GM10266 (cell line): Measurements from ENCODE around the gene MYO7A.

Experiments
- DNase-seq: peaks from one replicate; pipeline ENCODE4 v3.0.0; 2012; ENCODE audit errors: extremely low spot score
- TF ChIP-seq, protein P1 (sequence below): IDR thresholded peaks from 2 replicates; pipeline ENCODE4 v1.5.1; 2012; ENCODE audit warnings: mild to moderate bottlenecking, low read depth; ENCODE audit not compliant: control insufficient read depth, insufficient read depth; ENCODE audit errors: missing control alignments

The MYO7A gene

DNA sequence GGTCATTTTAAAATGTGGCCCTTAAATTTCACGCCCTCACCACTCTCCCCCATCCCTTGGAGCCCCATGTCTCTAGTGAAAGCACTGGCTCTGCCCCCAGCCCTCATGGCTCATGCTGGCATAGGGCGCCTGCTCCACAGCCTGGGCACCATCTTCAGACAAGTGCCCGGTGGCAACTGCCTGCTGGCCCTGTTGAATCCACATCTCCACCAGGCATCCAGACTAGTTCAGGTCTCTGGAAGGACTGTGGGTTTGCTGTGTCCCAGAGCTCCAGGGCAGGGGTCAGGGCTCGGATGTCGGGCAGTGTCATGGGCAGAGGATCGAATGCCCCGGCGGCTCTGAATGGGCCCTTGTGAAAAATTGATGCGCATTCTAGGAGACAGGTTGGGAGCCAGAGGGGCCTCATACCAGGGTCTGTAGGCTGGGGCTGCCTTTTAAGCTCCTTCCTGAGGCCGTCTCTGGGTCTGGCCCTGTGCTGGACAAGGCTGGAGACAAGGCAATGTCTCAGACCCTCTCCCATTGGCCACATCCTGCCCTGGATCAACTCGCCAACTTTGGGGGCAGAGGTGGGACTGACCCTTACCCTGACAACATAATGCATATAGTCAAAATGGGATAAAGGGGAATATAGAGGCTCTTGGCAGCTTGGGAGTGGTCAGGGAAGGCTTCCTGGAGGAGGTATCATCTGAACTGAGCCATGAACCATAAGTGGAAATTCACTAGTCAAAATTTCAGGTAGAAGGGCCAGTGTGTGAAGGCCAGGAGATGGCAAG, 1.2 kb downstream of the MYO7A start:
- no peak for DNase-seq
- TF ChIP-seq, protein P1, sequence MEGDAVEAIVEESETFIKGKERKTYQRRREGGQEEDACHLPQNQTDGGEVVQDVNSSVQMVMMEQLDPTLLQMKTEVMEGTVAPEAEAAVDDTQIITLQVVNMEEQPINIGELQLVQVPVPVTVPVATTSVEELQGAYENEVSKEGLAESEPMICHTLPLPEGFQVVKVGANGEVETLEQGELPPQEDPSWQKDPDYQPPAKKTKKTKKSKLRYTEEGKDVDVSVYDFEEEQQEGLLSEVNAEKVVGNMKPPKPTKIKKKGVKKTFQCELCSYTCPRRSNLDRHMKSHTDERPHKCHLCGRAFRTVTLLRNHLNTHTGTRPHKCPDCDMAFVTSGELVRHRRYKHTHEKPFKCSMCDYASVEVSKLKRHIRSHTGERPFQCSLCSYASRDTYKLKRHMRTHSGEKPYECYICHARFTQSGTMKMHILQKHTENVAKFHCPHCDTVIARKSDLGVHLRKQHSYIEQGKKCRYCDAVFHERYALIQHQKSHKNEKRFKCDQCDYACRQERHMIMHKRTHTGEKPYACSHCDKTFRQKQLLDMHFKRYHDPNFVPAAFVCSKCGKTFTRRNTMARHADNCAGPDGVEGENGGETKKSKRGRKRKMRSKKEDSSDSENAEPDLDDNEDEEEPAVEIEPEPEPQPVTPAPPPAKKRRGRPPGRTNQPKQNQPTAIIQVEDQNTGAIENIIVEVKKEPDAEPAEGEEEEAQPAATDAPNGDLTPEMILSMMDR: no peak

DNA sequence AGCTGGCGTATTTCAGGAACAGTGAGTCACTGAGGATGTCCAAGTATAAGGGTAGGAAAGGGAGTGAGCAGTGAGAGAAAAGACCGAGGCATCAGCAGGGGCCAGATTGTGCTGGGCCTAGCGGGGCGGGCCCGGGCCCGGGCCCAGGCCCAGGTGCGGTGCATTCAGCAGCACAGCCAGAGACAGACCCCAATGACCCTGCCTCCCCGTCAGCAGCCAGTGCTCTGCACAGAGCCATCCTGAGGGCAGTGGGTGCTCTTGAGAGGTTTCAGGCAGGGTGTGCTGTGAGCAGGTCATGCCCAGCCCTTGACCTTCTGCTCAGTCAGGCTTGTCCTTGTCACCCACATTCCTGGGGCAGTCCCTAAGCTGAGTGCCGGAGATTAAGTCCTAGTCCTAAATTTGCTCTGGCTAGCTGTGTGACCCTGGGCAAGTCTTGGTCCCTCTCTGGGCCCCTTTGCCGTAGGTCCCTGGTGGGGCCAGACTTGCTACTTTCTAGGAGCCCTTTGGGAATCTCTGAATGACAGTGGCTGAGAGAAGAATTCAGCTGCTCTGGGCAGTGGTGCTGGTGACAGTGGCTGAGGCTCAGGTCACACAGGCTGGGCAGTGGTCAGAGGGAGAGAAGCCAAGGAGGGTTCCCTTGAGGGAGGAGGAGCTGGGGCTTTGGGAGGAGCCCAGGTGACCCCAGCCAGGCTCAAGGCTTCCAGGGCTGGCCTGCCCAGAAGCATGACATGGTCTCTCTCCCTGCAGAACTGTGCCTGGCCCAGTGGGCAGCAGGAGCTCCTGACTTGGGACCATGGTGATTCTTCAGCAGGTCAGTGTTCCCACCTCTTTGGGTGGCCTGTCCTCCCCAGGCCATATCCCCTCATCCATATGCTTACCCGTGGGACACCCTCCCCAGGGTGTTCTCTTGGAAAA, 2.1 kb downstream of the MYO7A start:
- DNase-seq: no peak
- TF ChIP-seq, protein P1: no peak

DNA sequence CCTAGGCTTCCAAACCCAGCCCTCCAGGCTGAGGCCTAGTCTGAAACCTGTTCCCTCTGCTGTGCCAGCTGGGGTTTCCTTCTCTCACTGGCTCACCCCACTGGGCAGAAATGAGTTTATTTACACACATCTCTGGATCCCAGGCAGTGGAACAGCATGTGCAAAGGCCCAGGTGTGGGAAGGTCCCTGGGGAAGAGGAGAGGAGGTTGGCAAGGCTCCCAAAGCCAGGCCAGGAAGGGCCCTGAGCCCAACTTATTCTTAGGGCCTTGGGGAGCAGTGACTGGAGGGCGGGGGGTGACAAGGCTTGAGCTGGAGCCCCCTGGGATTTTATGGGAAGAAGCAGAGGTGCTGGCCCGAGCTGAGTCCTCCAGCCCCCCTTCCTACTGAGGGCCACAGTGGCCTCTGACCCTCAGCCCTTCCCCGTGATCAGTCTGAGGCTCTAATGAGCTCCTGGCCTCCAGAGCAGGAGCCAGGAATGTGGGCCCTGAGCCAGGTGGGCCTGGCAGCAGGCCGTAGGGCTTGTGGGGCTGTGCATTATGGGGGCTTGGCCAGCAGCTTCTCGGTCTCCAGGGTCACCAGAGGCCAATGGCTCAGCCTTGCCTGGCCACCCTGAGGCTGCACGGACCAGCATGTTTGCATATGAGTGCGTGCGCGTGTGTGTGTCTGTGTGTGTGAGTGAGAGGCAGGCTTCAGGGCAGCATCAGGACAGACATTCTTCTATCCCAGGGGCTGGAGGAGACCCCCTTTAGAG, 2.9 kb downstream of the MYO7A start:
- DNase-seq: no peak
- TF ChIP-seq, protein P1: no peak

DNA sequence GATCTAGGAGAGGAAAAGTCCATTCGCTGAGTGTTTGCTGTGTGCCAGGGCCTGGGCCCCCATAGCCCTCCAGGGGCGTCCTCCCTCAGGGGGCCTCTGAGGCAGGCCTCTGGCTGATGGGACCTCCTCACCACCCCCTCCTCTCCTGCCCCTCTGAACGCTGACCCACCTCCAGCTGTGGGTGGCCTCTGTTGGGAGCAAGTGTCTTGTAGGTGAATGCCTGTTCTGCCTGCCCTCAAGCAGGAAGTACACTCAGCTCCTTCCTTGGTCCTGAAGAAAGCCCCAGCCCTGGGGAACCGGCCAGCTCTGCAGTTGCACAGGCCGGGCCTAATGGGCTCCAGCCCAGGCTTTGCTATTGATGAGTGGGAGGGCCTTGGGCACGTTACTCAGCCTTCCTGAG, 3.5 kb downstream of the MYO7A start:
- no peak for DNase-seq
- TF ChIP-seq, protein P1: no peak

DNA sequence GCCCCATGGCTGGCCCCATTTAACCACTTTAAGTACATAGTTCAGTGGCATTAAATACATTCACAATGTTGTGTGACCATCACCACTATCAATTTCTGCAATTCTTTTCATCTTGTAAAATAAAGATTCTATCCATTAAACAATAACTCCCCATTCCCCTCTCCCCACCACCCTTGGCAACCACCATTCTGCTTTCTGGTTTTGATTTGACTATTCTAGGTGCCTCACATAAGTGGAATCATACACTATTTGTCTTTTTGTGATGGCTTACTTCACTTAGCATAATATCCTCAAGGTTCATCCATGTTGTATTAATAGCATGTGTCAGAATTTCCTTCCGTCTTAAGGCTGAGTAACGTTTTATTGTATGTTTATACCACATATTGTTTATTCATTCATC, 7.0 kb downstream of the MYO7A start:
- DNase-seq: no peak
- TF ChIP-seq, protein P1: no peak

DNA sequence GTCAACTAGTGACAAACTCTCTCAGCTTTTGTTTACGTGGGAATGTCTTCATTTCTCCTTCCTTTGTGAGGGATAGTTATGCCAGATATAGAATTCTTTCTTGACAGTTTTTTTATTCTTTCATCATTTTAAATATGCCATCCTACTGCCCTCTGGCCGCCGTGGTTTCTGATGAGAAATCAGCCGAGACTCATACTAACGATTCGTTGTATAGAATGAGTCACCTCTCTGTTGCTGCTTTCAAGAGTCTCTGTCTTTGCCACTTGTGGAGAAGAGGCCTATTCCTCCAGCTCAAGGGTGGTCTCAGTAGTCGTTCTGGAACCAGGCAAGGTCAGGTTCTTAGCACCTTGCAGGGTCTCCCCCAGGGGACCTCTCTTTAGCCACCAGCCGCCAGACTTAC, 8.0 kb downstream of the MYO7A start:
- no peak for DNase-seq
- TF ChIP-seq, protein P1: no peak
